SK-N-SH treated with all-trans-retinoic acid at 6 μM for 48 hours (cell line): ENCODE results near the gene RAI14.

Source experiments
- ATAC-seq: fragments of 200-7000 bp; cut with Tn5 transposase; 3 replicates; pipeline ENCODE4 v1.9.1; 2020; ENCODE audit warnings: mild to moderate bottlenecking, moderate library complexity
- ARNTL ChIP-seq: fragments of 450-650 bp; formaldehyde crosslinking; IDR thresholded peaks from 2 replicates; pipeline ENCODE4 v1.5.0; 2020; ENCODE audit warnings: low read depth, mild to moderate bottlenecking, moderate library complexity, borderline replicate concordance
- CREB5 ChIP-seq: fragments of 250-450 bp; sonication (Bioruptor Pico); IDR thresholded peaks from 2 replicates; pipeline ENCODE4 v1.5.1; 2020; ENCODE audit warnings: low read depth, mild to moderate bottlenecking, moderate library complexity
- CSRNP3 ChIP-seq: fragments of 250-450 bp; sonication (Bioruptor Pico); IDR thresholded peaks from 2 replicates; pipeline ENCODE4 v1.5.1; 2021; ENCODE audit warnings: mild to moderate bottlenecking, moderate library complexity
- ESRRG ChIP-seq: fragments of 250-450 bp; sonication (Bioruptor Pico); IDR thresholded peaks from 2 replicates; pipeline ENCODE4 v1.6.1; 2021; ENCODE audit warnings: mild to moderate bottlenecking
- GLIS3 ChIP-seq: fragments of 250-450 bp; sonication (Bioruptor Pico); IDR thresholded peaks from 2 replicates; pipeline ENCODE4 v1.5.0; 2020; ENCODE audit warnings: mild to moderate bottlenecking, moderate library complexity
- ISL1 ChIP-seq: fragments of 250-450 bp; sonication (Bioruptor Pico); IDR thresholded peaks from 2 replicates; pipeline ENCODE4 v2.1.2; 2022; ENCODE audit warnings: mild to moderate bottlenecking, moderate library complexity
- OSR1 ChIP-seq: fragments of 250-450 bp; sonication (Bioruptor Pico); IDR thresholded peaks from 2 replicates; pipeline ENCODE4 v1.8.0; 2022; ENCODE audit warnings: moderate library complexity, mild to moderate bottlenecking, inconsistent platforms
- POU6F1 ChIP-seq: fragments of 250-450 bp; sonication (Bioruptor Pico); IDR thresholded peaks from 2 replicates; pipeline ENCODE4 v1.8.0; 2021; ENCODE audit warnings: low read depth, mild to moderate bottlenecking, moderate library complexity, borderline replicate concordance
- PPARA ChIP-seq: fragments of 250-450 bp; sonication (Bioruptor Pico); IDR thresholded peaks from 2 replicates; pipeline ENCODE4 v1.5.0; 2020; ENCODE audit warnings: mild to moderate bottlenecking, borderline replicate concordance
- RARB ChIP-seq: fragments of 250-450 bp; sonication (Bioruptor Pico); IDR thresholded peaks from 2 replicates; pipeline ENCODE4 v1.8.0; 2021; ENCODE audit warnings: mild to moderate bottlenecking, moderate library complexity
- SNAI2 ChIP-seq: fragments of 250-450 bp; sonication (Bioruptor Pico); IDR thresholded peaks from 2 replicates; pipeline ENCODE4 v1.5.0; 2020; ENCODE audit warnings: mild to moderate bottlenecking, moderate library complexity
- TCF4 ChIP-seq: fragments of 250-450 bp; sonication (Bioruptor Pico); IDR thresholded peaks from 2 replicates; pipeline ENCODE4 v1.8.0; 2021; ENCODE audit warnings: mild to moderate bottlenecking, moderate library complexity, borderline replicate concordance
- TOX ChIP-seq: fragments of 250-450 bp; sonication (Bioruptor Pico); IDR thresholded peaks from 2 replicates; pipeline ENCODE4 v1.8.0; 2021; ENCODE audit warnings: mild to moderate bottlenecking, moderate library complexity, borderline replicate concordance
- TSHZ2 ChIP-seq: fragments of 250-450 bp; sonication (Bioruptor Pico); IDR thresholded peaks from 2 replicates; pipeline ENCODE4 v1.5.0; 2020; ENCODE audit warnings: mild to moderate bottlenecking, moderate library complexity
- ZC3H10 ChIP-seq: fragments of 250-450 bp; sonication (Bioruptor Pico); IDR thresholded peaks from 2 replicates; pipeline ENCODE4 v1.5.1; 2021; ENCODE audit warnings: mild to moderate bottlenecking, moderate library complexity
- ZFP3 ChIP-seq: fragments of 250-450 bp; sonication (Bioruptor Pico); IDR thresholded peaks from 2 replicates; pipeline ENCODE4 v1.5.0; 2020; ENCODE audit warnings: mild to moderate bottlenecking, moderate library complexity
- ZFP30 ChIP-seq: fragments of 450-650 bp; formaldehyde crosslinking; IDR thresholded peaks from 2 replicates; pipeline ENCODE4 v1.5.0; 2022; ENCODE audit warnings: mild to moderate bottlenecking, moderate library complexity
- ZNF565 ChIP-seq: fragments of 450-650 bp; formaldehyde crosslinking; conservative IDR thresholded peaks from 2 replicates; pipeline ENCODE4 v1.5.0; 2020; ENCODE audit warnings: low read depth, mild to moderate bottlenecking, moderate library complexity
- ZNF70 ChIP-seq: fragments of 450-650 bp; formaldehyde crosslinking; IDR thresholded peaks from 2 replicates; pipeline ENCODE4 v1.5.0; 2020; ENCODE audit warnings: mild to moderate bottlenecking, moderate library complexity
- ZNF8 ChIP-seq: fragments of 450-650 bp; formaldehyde crosslinking; IDR thresholded peaks from 2 replicates; pipeline ENCODE4 v1.5.0; 2020; ENCODE audit warnings: mild to moderate bottlenecking, moderate library complexity

The RAI14 gene

GRCh38 chr5:34715711-34716110 lies 59.6 kb downstream of the RAI14 start:
- no peak for ATAC-seq
- TF ChIP-seq ZNF565 (no peak), CREB5 (CRISPR knock-in tag) (no peak), POU6F1 (CRISPR knock-in tag) (no peak), ZNF8 (CRISPR knock-in tag) (no peak), GLIS3 (CRISPR knock-in tag) (no peak), ISL1 (CRISPR knock-in tag) (no peak), ESRRG (CRISPR knock-in tag) (no peak), PPARA (CRISPR knock-in tag) (no peak), OSR1 (CRISPR knock-in tag) (no peak), ZFP30 (no peak), ZNF70 (CRISPR knock-in tag) (no peak), TOX (CRISPR knock-in tag) (no peak)

GRCh38 chr5:34716986-34717385 lies 60.9 kb downstream of the RAI14 start:
- ATAC-seq = no peak
- no peak for TF ChIP-seq TSHZ2 (CRISPR knock-in tag)
- TF ChIP-seq CSRNP3 (CRISPR knock-in tag) = no peak
- TF ChIP-seq CREB5 (CRISPR knock-in tag) = no peak
- no peak for TF ChIP-seq ZC3H10 (CRISPR knock-in tag)
- no peak for TF ChIP-seq ZFP3 (CRISPR knock-in tag)
- no peak for TF ChIP-seq TCF4
- TF ChIP-seq POU6F1 (CRISPR knock-in tag) = no peak
- TF ChIP-seq OSR1 (CRISPR knock-in tag) = no peak
- no peak for TF ChIP-seq RARB (CRISPR knock-in tag)
- no peak for TF ChIP-seq ARNTL (CRISPR knock-in tag)
- no peak for TF ChIP-seq ZNF565
- TF ChIP-seq ZNF70 (CRISPR knock-in tag) = no peak
- TF ChIP-seq ZNF8 (CRISPR knock-in tag) = no peak
- TF ChIP-seq ZFP30 = no peak
- no peak for TF ChIP-seq ISL1 (CRISPR knock-in tag)
- TF ChIP-seq GLIS3 (CRISPR knock-in tag) = no peak
- no peak for TF ChIP-seq SNAI2 (CRISPR knock-in tag)
- no peak for TF ChIP-seq ESRRG (CRISPR knock-in tag)
